Fibroblast of pulmonary artery (primary cell): ENCODE measurements around the gene SLC30A10.
"Not testable (repeated sequence)": the region's sequence is repeated elsewhere in the genome, so short reads cannot be mapped to it uniquely, and the experiment has no call there.

ENCODE experiments used
- DNase-seq: peaks from one replicate; pipeline ENCODE4 v3.0.0-alpha.2; 2010; ENCODE audit warnings: low read depth
- H3K4me3 ChIP-seq: replicated peaks from 2 replicates; pipeline ENCODE4 v1.5.1; 2011; ENCODE audit warnings: low read depth, mild to moderate bottlenecking, control low read depth, low read length, moderate library complexity
- CTCF ChIP-seq: IDR thresholded peaks from 2 replicates; pipeline ENCODE4 v1.5.1; 2011; ENCODE audit warnings: mild to moderate bottlenecking, control low read depth, low read length, inconsistent platforms; ENCODE audit errors: missing control alignments

The SLC30A10 gene

GRCh38 chr1:219913005-219913770, 15.2 kb downstream of the SLC30A10 start:
- no peak for TF ChIP-seq CTCF
- H3K4me3 ChIP-seq = no peak overlapping the region
- DNase-seq = no peak

GRCh38 chr1:219910716-219911115, 17.6 kb downstream of the SLC30A10 start:
- DNase-seq = no peak
- no peak for TF ChIP-seq CTCF
- H3K4me3 ChIP-seq = no peak overlapping the region

GRCh38 chr1:219909476-219909875, 18.9 kb downstream of the SLC30A10 start:
- DNase-seq = no peak
- no peak for TF ChIP-seq CTCF
- H3K4me3 ChIP-seq = no peak overlapping the region

- no peak overlapping the region for H3K4me3 ChIP-seq
- no peak for TF ChIP-seq CTCF
- DNase-seq = no peak
Measured at GRCh38 chr1:219908170-219908569, 20.2 kb downstream of the SLC30A10 start.

GRCh38 chr1:219907772-219908070, 20.6 kb downstream of the SLC30A10 start:
- no peak for DNase-seq
- TF ChIP-seq CTCF = no peak
- no peak overlapping the region for H3K4me3 ChIP-seq

- DNase-seq = no peak
- TF ChIP-seq CTCF = no peak
- H3K4me3 ChIP-seq = no peak overlapping the region
Measured at GRCh38 chr1:219906924-219907771, 21.2 kb downstream of the SLC30A10 start.

- not testable (repeated sequence) for H3K4me3 ChIP-seq, DNase-seq
Measured at GRCh38 chr1:219906565-219906923, 21.8 kb downstream of the SLC30A10 start.
